8988T (cell line): Measurements from ENCODE around the gene H2BK1.

Experiments used
- DNase-seq: peaks from one replicate; pipeline ENCODE4 v3.0.0; 2011

H2BK1 gene

GRCh38 chr7:151210087-151210854, at the start of gene H2BK1:
Gene H2BK1 (minus strand): TSS chr7:151210488. CDS start chr7:151210318, 170 bp downstream.
- DNase-seq = no peak

- DNase-seq = no peak
These were observed 47.7 kb upstream of the H2BK1 start for GRCh38 chr7:151257990-151258389.

- no peak for DNase-seq
These were observed 46.2 kb upstream of the H2BK1 start for GRCh38 chr7:151256410-151257045.

GRCh38 chr7:151255390-151255789, 45.1 kb upstream of the H2BK1 start:
- no peak for DNase-seq

GRCh38 chr7:151254851-151255250, 44.6 kb upstream of the H2BK1 start:
- no peak for DNase-seq

GRCh38 chr7:151254316-151254715, 44.0 kb upstream of the H2BK1 start:
- DNase-seq = no peak

GRCh38 chr7:151252961-151253711, 42.8 kb upstream of the H2BK1 start:
- no peak for DNase-seq

GRCh38 chr7:151252561-151252835, 42.2 kb upstream of the H2BK1 start:
- DNase-seq = no peak

- DNase-seq = peak; percentile 91
These were observed 41.6 kb upstream of the H2BK1 start for GRCh38 chr7:151251689-151252560.

- DNase-seq = no peak
These were observed 41.0 kb upstream of the H2BK1 start for GRCh38 chr7:151251328-151251688.

- DNase-seq = no peak
These were observed 40.2 kb upstream of the H2BK1 start for GRCh38 chr7:151250181-151251132.

GRCh38 chr7:151249732-151250072, 39.4 kb upstream of the H2BK1 start:
- peak; percentile 77 for DNase-seq

- peak; percentile 86 for DNase-seq
These were observed 38.9 kb upstream of the H2BK1 start for GRCh38 chr7:151249034-151249731.

GRCh38 chr7:151248346-151249033, 38.2 kb upstream of the H2BK1 start, which contains the start of gene SMARCD3:
Gene SMARCD3 (minus strand): TSS chr7:151248694. CDS start chr7:151248562, 132 bp downstream.
- DNase-seq = peak; percentile 89

GRCh38 chr7:151247611-151248345, 37.5 kb upstream of the H2BK1 start:
- DNase-seq = peak; percentile 87

GRCh38 chr7:151246851-151247580, 36.7 kb upstream of the H2BK1 start:
- no peak for DNase-seq

- no peak for DNase-seq
These were observed 36.0 kb upstream of the H2BK1 start for GRCh38 chr7:151246102-151246850.

- peak; percentile 93 for DNase-seq
These were observed 35.2 kb upstream of the H2BK1 start for GRCh38 chr7:151245360-151246101.
